NCI-H2227 (cell line): ENCODE data around the gene PJVK.
"Not testable (repeated sequence)": the region's sequence is repeated elsewhere in the genome, so short reads cannot be mapped to it uniquely, and the experiment has no call there.

Experiments used
- DNase-seq: peaks from one replicate; lab custom pipeline; 2025; ENCODE audit not compliant: unreplicated experiment; lab: John Stamatoyannopoulos, UW

The PJVK gene

DNA sequence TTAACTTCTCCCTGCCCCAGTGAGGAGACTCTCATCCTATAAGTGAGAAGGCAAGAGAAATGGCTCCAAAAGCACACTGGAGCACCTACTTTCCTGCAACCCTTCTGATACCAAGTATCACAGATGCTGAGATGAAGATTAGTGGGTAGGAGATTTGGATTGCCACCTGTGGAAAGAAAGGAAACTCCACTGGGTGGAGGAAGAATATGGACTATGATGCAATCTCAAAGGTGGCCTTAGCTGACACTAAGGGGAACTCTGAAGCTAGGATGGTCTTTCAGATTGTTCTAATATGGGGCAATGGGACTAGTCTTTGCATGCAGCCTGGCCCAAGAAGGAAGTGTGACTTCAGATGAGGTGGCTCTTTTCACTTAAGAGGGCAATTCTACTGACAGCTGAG is 21.8 kb upstream of the PJVK start:
- DNase-seq = no peak

DNA sequence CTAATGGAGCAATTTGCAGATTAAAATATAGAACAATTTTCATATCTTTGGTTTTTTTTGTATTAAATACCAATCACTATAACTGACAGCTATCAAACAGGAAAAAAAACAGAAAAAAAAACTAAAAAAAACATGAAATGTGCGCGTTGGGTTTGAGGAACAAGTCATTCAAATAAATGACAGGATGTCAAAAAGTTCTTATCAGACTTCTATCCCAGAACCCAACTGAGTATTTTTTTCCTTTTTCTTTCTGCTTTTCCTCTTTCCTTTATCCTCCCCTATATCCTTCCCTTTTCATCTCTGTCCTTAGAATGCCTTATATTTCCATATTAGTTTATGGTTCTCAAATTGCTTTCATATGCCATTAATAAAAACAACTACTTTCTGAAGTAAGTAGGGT is 14.5 kb upstream of the PJVK start:
- no peak for DNase-seq

- no peak for DNase-seq
Observed at GRCh38 chr2:178441426-178441825, 9.8 kb upstream of the PJVK start.

DNA sequence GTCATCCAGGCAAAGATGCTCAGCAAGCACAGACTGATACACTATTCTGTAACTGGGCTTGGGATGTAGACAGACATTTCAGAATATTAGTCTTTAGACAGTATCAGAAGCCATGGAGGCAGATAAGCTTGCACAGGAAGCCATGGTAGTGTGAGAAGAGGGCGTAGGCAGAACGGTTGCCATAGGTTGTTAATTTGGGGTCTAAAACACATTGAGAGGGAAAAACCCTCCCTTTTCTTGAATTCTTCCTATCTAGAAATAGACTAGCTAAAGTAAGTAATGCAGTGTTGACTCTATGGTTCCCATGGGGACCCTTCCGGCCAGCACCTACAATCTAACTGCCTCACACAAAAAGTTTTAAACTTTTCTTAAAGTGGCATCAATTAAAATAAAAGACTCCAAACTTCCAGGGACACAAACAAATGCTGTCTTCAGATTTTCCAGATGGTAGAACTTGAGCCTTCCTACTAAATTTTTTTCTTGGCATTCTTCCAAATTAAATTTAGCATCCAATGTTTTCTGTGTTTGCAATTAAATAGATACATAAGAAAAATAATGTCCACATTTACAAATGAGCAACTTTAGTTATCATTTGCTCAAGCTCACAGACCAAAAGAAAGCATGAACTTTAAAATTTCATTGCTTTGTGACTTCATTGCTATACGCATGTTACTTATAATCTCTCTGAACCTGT is 2.1 kb upstream of the PJVK start:
- DNase-seq = no peak

- no peak for DNase-seq
Observed at GRCh38 chr2:178449700-178450523, 1.3 kb upstream of the PJVK start.

DNA sequence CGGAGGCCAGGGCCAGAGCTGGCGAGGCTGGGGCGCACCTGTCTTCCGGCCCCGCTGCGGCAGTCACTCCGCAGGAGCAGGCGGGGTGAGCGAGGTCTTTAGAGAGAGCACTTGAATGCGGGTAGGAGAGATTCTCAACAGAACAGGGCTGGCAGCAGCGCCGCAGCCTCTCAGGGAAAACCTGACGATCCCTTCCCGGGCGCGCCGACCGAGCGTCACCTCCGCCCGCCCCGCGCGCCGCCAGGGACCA is 729 bp upstream of the PJVK start:
- no peak for DNase-seq

- peak; percentile 47 for DNase-seq
Observed at GRCh38 chr2:178452334-178452733, 1.2 kb downstream of the PJVK start.

GRCh38 chr2:178452870-178453269 is 1.7 kb downstream of the PJVK start:
- peak; percentile 56 for DNase-seq

DNA sequence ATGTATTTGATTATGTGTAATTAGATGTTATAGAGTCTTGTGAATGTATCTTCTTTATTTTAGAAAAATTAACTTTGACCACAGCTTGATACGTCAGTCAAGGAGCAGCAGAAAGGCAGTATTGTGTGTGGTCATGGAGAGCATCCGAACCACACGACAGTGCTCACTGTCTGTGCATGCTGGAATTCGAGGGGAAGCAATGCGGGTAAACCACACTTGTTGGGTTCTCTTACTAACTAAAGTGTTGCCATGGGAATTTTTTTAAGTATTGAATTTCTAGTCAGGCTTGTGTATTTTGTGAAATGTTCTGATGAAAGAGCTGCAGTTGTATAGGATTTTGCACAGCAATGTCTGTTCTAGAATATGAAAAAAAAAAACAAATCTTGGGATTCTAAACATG is 4.8 kb downstream of the PJVK start:
- DNase-seq = no peak

GRCh38 chr2:178457390-178457886 is 6.3 kb downstream of the PJVK start:
- no peak for DNase-seq

GRCh38 chr2:178469219-178469849 is 18.2 kb downstream of the PJVK start:
- DNase-seq = no peak

GRCh38 chr2:178471313-178471712 is 20.1 kb downstream of the PJVK start:
- not testable (repeated sequence) for DNase-seq

DNA sequence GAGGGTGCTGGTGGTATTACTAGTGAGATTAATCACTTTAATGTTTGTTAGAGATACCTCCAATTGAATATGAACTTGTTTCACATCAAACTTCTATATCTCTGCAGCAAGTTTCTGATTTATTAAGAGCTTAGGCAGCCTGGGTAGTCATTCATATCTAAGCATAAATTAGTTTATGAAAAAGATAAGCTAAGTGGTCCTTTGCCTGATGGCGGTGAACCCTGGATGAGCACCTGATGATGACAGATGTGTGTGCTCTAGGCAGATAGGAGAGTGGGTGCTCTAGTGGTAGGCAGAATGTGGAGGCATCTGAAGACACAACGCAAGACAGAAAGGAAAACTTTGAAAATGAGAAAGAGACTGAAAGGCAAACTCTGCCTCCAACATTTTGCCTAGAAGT is 22.2 kb downstream of the PJVK start:
- no peak for DNase-seq

DNA sequence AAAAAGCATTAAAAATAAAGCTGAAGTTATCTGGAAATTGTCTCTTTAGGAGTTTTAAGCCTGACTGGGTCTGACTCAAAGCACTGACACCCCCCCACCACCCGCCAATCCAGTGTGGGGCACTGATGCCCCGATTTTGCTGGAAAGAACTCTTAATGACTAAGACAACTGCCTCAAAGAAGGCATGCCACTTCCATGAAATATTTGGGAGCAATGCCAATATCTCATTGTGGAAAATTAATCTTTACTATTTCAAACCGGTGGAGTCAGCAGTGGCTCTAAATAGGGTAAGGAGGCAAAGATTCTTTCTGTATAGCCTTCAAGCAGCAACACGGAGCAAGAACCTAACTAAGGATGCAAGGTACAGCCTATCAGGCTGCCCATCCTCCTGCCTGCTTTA is 22.8 kb downstream of the PJVK start:
- no peak for DNase-seq

DNA sequence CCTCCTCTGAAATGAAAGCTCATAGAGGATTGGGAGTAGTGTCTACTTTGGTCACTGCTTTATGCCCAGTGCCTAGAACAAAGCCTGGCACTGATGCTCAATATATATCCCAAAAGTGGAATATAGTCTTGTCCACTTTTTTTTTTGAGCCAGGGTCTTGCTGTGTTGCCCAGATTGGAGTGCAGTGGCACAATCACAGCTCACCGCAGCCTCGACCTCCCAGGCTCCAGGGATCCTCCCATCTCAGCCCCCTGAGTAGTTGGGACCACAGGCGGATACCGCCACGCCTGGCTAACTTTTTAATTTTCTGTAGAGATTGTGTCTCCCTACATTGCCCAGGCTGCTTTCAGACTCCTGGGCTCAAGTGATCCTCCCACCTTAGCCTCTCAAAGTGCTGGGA is 23.4 kb downstream of the PJVK start:
- DNase-seq = no peak

- DNase-seq = no peak
Observed at GRCh38 chr2:178476477-178476876, 25.3 kb downstream of the PJVK start.

DNA sequence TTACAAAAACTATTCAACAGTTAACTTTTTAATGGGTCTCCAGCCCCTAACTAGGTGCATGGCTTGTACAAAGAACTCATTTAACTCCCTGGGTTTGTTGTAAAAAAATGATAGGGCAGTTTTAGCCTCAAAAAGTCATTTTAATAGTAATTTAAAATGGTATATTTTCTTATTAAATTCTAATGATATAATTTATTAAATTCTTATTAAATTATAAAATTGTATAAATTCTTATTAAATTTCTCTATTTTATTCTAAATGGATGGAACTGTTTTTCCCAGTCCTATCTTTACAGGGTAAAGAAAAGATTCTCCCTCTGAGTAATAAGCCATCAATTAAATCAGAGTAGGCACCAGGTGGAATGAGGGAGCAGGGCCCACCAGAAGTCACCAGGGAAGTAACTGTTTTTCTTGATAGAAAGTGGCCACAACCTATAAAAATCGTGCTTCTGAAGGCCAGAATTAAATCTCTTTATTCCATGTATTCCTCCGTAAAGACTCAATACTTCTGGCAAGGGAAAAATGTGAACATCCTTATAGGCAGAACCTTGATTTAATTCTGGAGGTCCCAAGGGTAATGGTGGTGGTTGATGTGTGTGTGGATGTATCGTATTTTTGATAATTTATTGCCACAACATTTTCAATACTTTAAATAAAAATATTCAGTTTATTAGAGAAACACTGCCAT is 26.4 kb downstream of the PJVK start:
- peak; percentile 36 for DNase-seq

DNA sequence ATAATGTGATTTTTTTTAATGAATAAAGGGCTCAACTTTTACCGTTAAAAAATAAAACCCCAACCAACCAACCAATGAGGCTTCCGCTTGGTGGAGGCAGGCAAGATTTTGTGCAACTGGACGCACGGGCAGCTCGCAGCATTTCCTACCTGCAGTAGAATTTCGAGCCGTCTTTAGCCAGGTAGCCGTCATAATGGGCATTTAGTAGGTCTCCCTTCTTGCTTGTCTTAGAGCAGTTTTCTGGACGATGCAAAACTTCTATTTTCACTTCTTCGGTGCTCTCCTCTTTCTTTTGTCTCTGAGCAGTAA is 26.9 kb downstream of the PJVK start:
- peak; percentile 65 for DNase-seq

- DNase-seq = peak; percentile 95
Observed at GRCh38 chr2:178478439-178479274, 27.5 kb downstream of the PJVK start, which contains the start of gene FKBP7. Gene FKBP7, minus strand, starts transcription at chr2:178478600. Its CDS starts 101 bp downstream, at chr2:178478499.

DNA sequence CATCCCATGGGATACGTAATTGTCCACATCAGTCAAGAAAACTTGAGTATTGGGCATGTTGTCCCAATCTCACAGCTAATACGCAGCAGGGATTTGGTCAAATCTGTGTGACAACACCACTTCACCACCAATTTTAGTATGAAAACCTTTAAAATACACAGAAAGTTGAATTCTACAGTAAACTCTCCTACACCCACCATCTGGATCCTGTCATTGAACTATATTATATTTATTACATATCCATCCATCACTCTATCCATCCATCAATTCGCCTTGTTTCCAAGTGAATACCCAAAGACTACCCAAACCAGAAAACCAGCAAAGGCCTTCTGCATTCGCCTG is 28.1 kb downstream of the PJVK start:
- no peak for DNase-seq

DNA sequence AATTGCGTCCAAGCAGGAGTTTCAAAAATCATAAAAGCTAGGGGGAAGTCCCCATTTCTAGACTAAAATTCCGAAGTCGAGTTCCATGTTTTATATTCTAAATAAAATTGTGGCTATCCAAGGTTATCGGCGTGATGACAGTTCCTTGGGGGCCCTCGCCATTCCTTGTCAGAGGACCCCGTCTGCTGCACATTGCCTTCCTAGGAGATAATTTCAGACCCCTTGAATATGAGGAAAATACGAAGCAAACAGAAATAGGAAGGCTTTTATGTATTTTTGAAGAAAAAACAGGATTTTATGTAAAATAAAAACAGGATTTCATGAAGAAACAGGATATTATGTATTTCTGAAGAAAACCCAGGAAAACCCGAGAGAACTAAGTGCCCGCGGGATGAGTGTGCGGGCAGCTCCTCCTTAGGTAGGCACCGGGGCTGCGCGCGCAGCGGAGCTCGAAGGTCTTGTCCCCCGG is 28.6 kb downstream of the PJVK start:
- peak; percentile 56 for DNase-seq
